ENCODE results near the gene ORAI2. TPM values are rescaled to one million over a fixed set of nuclear protein-coding genes. Genes with fewer than 3 reads are reported as not detected.

ORAI2 gene
- polyA plus RNA-seq, 1 donor (not counting 4 experiments of a cell fraction or from before 2014, with no cell fraction given) = 2.0 TPM

GRCh38 chr7:102418592-102418991 is 14.8 kb upstream of the ORAI2 start:
- Histone ChIP-seq H3K27me3 (ENCODE audit: control insufficient read depth, extremely low read depth, insufficient read depth, low read length) (no peaks in the 10 kb centered on the region), H4K20me1 (ENCODE audit: control insufficient read depth, extremely low read depth, insufficient read depth, low read length) (no peaks in the 10 kb centered on the region), H3K27ac (ENCODE audit: control insufficient read depth, insufficient read depth, low read length) (no peak overlapping the region)

GRCh38 chr7:102421706-102422240 is 11.6 kb upstream of the ORAI2 start:
- Histone ChIP-seq H3K9me1 (ENCODE audit: control insufficient read depth, extremely low read depth, insufficient read depth, low read length) (no peaks in the 10 kb centered on the region), H3K4me2 (ENCODE audit: control insufficient read depth, extremely low read depth, insufficient read depth, low read depth, low read length) (no peak overlapping the region), H3K9ac (ENCODE audit: control insufficient read depth, extremely low read depth, insufficient read depth, low read length) (no peak overlapping the region), H3K4me3 (ENCODE audit: control insufficient read depth in 2 of 3, extremely low read depth in 1 of 3, insufficient read depth in 2 of 3, low read depth in 1 of 3, low read length in 3 of 3) (no peak overlapping the region), H4K20me1 (ENCODE audit: control insufficient read depth, extremely low read depth, insufficient read depth, low read length) (no peaks in the 10 kb centered on the region), H3K27ac (ENCODE audit: control insufficient read depth, insufficient read depth, low read length) (no peak overlapping the region), H3K9me3 (ENCODE audit: control insufficient read depth, low read depth, low read length) (no peaks in the 10 kb centered on the region), H3K36me3 (ENCODE audit: control insufficient read depth in 2 of 2, extremely low read depth in 1 of 2, insufficient read depth in 2 of 2, low read length in 2 of 2) (peaks cover 22 to 31% of the 10 kb centered on the region in 2 experiments), H3K4me1 (ENCODE audit: control insufficient read depth, extremely low read depth, insufficient read depth, low read length) (no peaks in the 10 kb centered on the region), H3K27me3 (ENCODE audit: control insufficient read depth, extremely low read depth, insufficient read depth, low read length) (no peaks in the 10 kb centered on the region), H3K79me2 (ENCODE audit: control insufficient read depth, insufficient read depth, low read length) (no peaks in the 10 kb centered on the region), H2AFZ (ENCODE audit: control insufficient read depth, low read length) (no peak overlapping the region)
- dilution Hi-C loops (cut with MboI; ENCODE audit: extremely low pct_ligation_motif_present, low sequenced_read_pairs) = no loop called here
- no peak for TF ChIP-seq EZH2 (IDR thresholded peaks at IDR 0.05; ENCODE audit: low read length)
- TF ChIP-seq CTCF (optimal IDR thresholded peaks at IDR 0.05 in 1 of 3, IDR thresholded peaks at IDR 0.05 in 1 of 3, conservative IDR thresholded peaks at IDR 0.05 in 1 of 3; ENCODE audit: extremely low read depth in 1 of 3, insufficient read depth in 2 of 3, low read length in 3 of 3) = no peak
- DNase-seq (ENCODE audit: low read depth, low spot score) (no peak), FAIRE-seq (no peak)

More at GRCh38 chr7:102418592-102418991, 14.8 kb upstream of the ORAI2 start:
- H3K4me3 ChIP-seq (ENCODE audit: control insufficient read depth in 2 of 3, extremely low read depth in 1 of 3, insufficient read depth in 2 of 3, low read depth in 1 of 3, low read length in 3 of 3) = no peak overlapping the region
- no peaks in the 10 kb centered on the region for H3K9me3 ChIP-seq (ENCODE audit: control insufficient read depth, low read depth, low read length)
- no peaks in the 10 kb centered on the region for H3K4me1 ChIP-seq (ENCODE audit: control insufficient read depth, extremely low read depth, insufficient read depth, low read length)
- H3K36me3 ChIP-seq (ENCODE audit: control insufficient read depth in 2 of 2, extremely low read depth in 1 of 2, insufficient read depth in 2 of 2, low read length in 2 of 2) = peaks cover 23 to 25% of the 10 kb centered on the region in 2 experiments
- FAIRE-seq = no peak
- DNase-seq (ENCODE audit: low read depth, low spot score) = no peak
- no peaks in the 10 kb centered on the region for H3K9me1 ChIP-seq (ENCODE audit: control insufficient read depth, extremely low read depth, insufficient read depth, low read length)
- H2AFZ ChIP-seq (ENCODE audit: control insufficient read depth, low read length) = no peak overlapping the region
- no peaks in the 10 kb centered on the region for H3K79me2 ChIP-seq (ENCODE audit: control insufficient read depth, insufficient read depth, low read length)
- dilution Hi-C loops (cut with MboI; ENCODE audit: extremely low pct_ligation_motif_present, low sequenced_read_pairs) = no loop called here
- no peak overlapping the region for H3K9ac ChIP-seq (ENCODE audit: control insufficient read depth, extremely low read depth, insufficient read depth, low read length)
- no peak overlapping the region for H3K4me2 ChIP-seq (ENCODE audit: control insufficient read depth, extremely low read depth, insufficient read depth, low read depth, low read length)
- TF ChIP-seq CTCF (optimal IDR thresholded peaks at IDR 0.05 in 1 of 3, IDR thresholded peaks at IDR 0.05 in 1 of 3, conservative IDR thresholded peaks at IDR 0.05 in 1 of 3; ENCODE audit: extremely low read depth in 1 of 3, insufficient read depth in 2 of 3, low read length in 3 of 3) (no peak), EZH2 (IDR thresholded peaks at IDR 0.05; ENCODE audit: low read length) (no peak)
